GM19463 (cell line): ENCODE measurements around the gene CCDC187.
A peak's percentile ranks its signal among the peaks of the same experiment; 100 is the strongest.

Experiments
- ATAC-seq: cut with Tn5 transposase; IDR thresholded peaks from one replicate; pipeline ENCODE4 v1.9.1; 2021; ENCODE audit warnings: mild to moderate bottlenecking, moderate library complexity; ENCODE audit not compliant: unreplicated experiment

Gene CCDC187

GRCh38 chr9:136230773-136231172 is 73.1 kb downstream of the CCDC187 start:
- ATAC-seq = no peak

- ATAC-seq = no peak
Measured at GRCh38 chr9:136230365-136230764, 73.5 kb downstream of the CCDC187 start.

- no peak for ATAC-seq
Measured at GRCh38 chr9:136229096-136230065, 74.5 kb downstream of the CCDC187 start.

- ATAC-seq = no peak
Measured at GRCh38 chr9:136228107-136228875, 75.6 kb downstream of the CCDC187 start.

GRCh38 chr9:136226680-136227407 is 77.0 kb downstream of the CCDC187 start:
- ATAC-seq = no peak

GRCh38 chr9:136225748-136226679 is 77.9 kb downstream of the CCDC187 start:
- peak; percentile 62 for ATAC-seq

GRCh38 chr9:136225366-136225747 is 78.5 kb downstream of the CCDC187 start:
- peak; percentile 61 for ATAC-seq

GRCh38 chr9:136223871-136224640 is 79.8 kb downstream of the CCDC187 start:
- ATAC-seq = no peak

- ATAC-seq = no peak
Measured at GRCh38 chr9:136222906-136223285, 81.0 kb downstream of the CCDC187 start.

- ATAC-seq = no peak
Measured at GRCh38 chr9:136222166-136222905, 81.6 kb downstream of the CCDC187 start.

GRCh38 chr9:136220017-136220729 is 83.7 kb downstream of the CCDC187 start:
- no peak for ATAC-seq

GRCh38 chr9:136219276-136219675 is 84.6 kb downstream of the CCDC187 start:
- ATAC-seq = no peak

GRCh38 chr9:136218673-136219072 is 85.2 kb downstream of the CCDC187 start:
- no peak for ATAC-seq

GRCh38 chr9:136218271-136218670 is 85.6 kb downstream of the CCDC187 start:
- no peak for ATAC-seq

- ATAC-seq = no peak
Measured at GRCh38 chr9:136216541-136217244, 87.2 kb downstream of the CCDC187 start.

GRCh38 chr9:136213733-136214132 is 90.2 kb downstream of the CCDC187 start:
- ATAC-seq = no peak

- ATAC-seq = no peak
Measured at GRCh38 chr9:136212345-136212950, 91.4 kb downstream of the CCDC187 start.
